Neuronal stem cell (in vitro differentiated cells): ENCODE measurements around the gene MRPL33.

ENCODE experiments used
- DNase-seq: peaks from one replicate; pipeline ENCODE4 v3.0.0-alpha.2; 2013; ENCODE audit warnings: low spot score
- H2AFZ ChIP-seq: one replicate; pipeline ENCODE4 v1.6.1; 2013; ENCODE audit warnings: mild to moderate bottlenecking, low read length, inconsistent platforms
- H2AK5ac ChIP-seq: 2 replicates; pipeline ENCODE4 v1.6.1; 2013; ENCODE audit warnings: low read depth, mild to moderate bottlenecking, inconsistent platforms, low read length, moderate library complexity, mixed read lengths
- H2BK120ac ChIP-seq: 2 replicates; pipeline ENCODE4 v1.6.1; 2013; ENCODE audit warnings: low read depth, mild to moderate bottlenecking, inconsistent platforms, low read length, moderate library complexity, mixed read lengths
- H2BK12ac ChIP-seq: one replicate; pipeline ENCODE4 v1.6.1; 2013; ENCODE audit warnings: low read length, inconsistent platforms
- H2BK15ac ChIP-seq: 2 replicates; pipeline ENCODE4 v1.6.1; 2013; ENCODE audit warnings: mild to moderate bottlenecking, low read length, inconsistent platforms, mixed read lengths
- H2BK5ac ChIP-seq: one replicate; pipeline ENCODE4 v1.6.1; 2013; ENCODE audit warnings: inconsistent platforms, mild to moderate bottlenecking, low read length, moderate library complexity
- H3K14ac ChIP-seq: one replicate; pipeline ENCODE4 v1.6.1; 2013; ENCODE audit warnings: low read length, inconsistent platforms
- H3K18ac ChIP-seq: 2 replicates; pipeline ENCODE4 v1.6.1; 2013; ENCODE audit warnings: low read length, inconsistent platforms
- H3K23ac ChIP-seq: 2 replicates; pipeline ENCODE4 v1.6.1; 2013; ENCODE audit warnings: low read depth, mild to moderate bottlenecking, mixed read lengths, low read length, inconsistent platforms; ENCODE audit not compliant: poor library complexity
- H3K27ac ChIP-seq: replicated peaks from 3 replicates; pipeline ENCODE4 v1.5.1; 2013; ENCODE audit warnings: low read length, inconsistent platforms
- H3K27me3 ChIP-seq, 3 experiments: 2 replicates each; pipeline ENCODE4 v1.6.1; 2013; ENCODE audit warnings: low read length in 3 of 3, mild to moderate bottlenecking in 2 of 3, inconsistent platforms in 1 of 3, low read depth in 1 of 3, mixed read lengths in 1 of 3, moderate library complexity in 1 of 3; ENCODE audit not compliant: control insufficient read depth in 3 of 3, insufficient read depth in 3 of 3
- H3K36me3 ChIP-seq, 2 donors: replicated peaks in 1 of 2; 2 replicates each; pipeline ENCODE4 v1.6.1; 2013; ENCODE audit warnings: low read length in 2 of 2; ENCODE audit not compliant: control insufficient read depth in 2 of 2, insufficient read depth in 2 of 2
- H3K4ac ChIP-seq: 2 replicates; pipeline ENCODE4 v1.6.1; 2013; ENCODE audit warnings: inconsistent platforms, mild to moderate bottlenecking, low read length, moderate library complexity
- H3K4me1 ChIP-seq, 2 donors: 1 replicate in 1 of 2; 2 replicates in 1 of 2; pipeline ENCODE4 v1.6.1; 2013; ENCODE audit warnings: low read length in 2 of 2, low read depth in 1 of 2; ENCODE audit not compliant: control insufficient read depth in 2 of 2, insufficient read depth in 1 of 2
- H3K4me2 ChIP-seq: one replicate; pipeline ENCODE4 v1.6.1; 2013; ENCODE audit warnings: mild to moderate bottlenecking, low read length, inconsistent platforms; ENCODE audit not compliant: insufficient read depth, poor library complexity, severe bottlenecking
- H3K4me3 ChIP-seq, 2 donors: 2 replicates each; pipeline ENCODE4 v1.5.1; 2013; ENCODE audit warnings: low read length in 2 of 2, mild to moderate bottlenecking in 2 of 2, inconsistent platforms in 1 of 2, moderate library complexity in 1 of 2
- H3K79me1 ChIP-seq: one replicate; pipeline ENCODE4 v1.6.1; 2013; ENCODE audit warnings: low read depth, mild to moderate bottlenecking, inconsistent platforms, low read length, moderate library complexity
- H3K9ac ChIP-seq: one replicate; pipeline ENCODE4 v1.6.1; 2013; ENCODE audit warnings: mild to moderate bottlenecking, low read depth, low read length, inconsistent platforms; ENCODE audit not compliant: poor library complexity
- H3K9me3 ChIP-seq, 2 donors: replicated peaks in 1 of 2; 2 replicates each; pipeline versions ENCODE3 to v1.6.1; 2013; ENCODE audit warnings: low read length in 2 of 2, mild to moderate bottlenecking in 2 of 2, inconsistent platforms in 1 of 2, low read depth in 1 of 2, mixed read lengths in 1 of 2, moderate library complexity in 1 of 2; ENCODE audit not compliant: control insufficient read depth in 2 of 2, insufficient read depth in 1 of 2
- H4K8ac ChIP-seq: one replicate; pipeline ENCODE4 v1.6.1; 2013; ENCODE audit warnings: low read depth, mild to moderate bottlenecking, inconsistent platforms, low read length, moderate library complexity
- H4K91ac ChIP-seq: one replicate; pipeline ENCODE4 v1.6.1; 2013; ENCODE audit warnings: low read length, low read depth, mild to moderate bottlenecking, inconsistent platforms; ENCODE audit not compliant: poor library complexity
- WGBS, 2 donors: extraction: QIAGEN DNeasy Blood & Tissue Kit; methylation state at CpG; one replicate each; pipeline ENCODE4 v1.1.7; 2013; ENCODE audit warnings: missing lambda C conversion rate in 2 of 2, mixed read lengths in 1 of 2; ENCODE audit not compliant: insufficient read length in 2 of 2, insufficient replicate concordance in 1 of 2; ENCODE audit errors: extremely low coverage in 2 of 2; 5-methylcytosine and 5-hydroxymethylcytosine counted together

Gene MRPL33

DNA sequence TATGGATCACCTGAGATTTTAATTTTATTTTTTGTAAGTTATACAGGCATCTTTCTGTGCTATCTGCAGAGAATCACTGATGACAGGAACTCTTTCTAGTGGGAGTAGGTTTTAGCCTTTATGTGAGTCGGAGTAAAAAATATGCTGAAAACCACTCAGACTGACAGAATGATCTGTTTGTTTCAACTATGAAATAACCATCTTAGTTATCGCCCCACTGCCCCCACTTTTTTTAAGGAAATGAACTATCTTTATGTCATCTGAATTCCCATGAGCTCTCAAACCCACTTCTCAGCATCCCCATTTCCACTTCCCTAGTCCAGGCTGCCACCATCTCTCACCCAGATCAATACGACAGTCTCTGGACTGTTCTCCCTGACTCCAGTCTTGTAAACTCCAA, 38.9 kb downstream of the MRPL33 start:
- Histone ChIP-seq H2BK15ac (no peak overlapping the region), H2BK5ac (no peak overlapping the region), H3K4me1 (no peaks in the 10 kb centered on the region), H2AFZ (no peak overlapping the region), H3K9ac (no peak overlapping the region), H3K79me1 (no peaks in the 10 kb centered on the region), H2BK120ac (no peak overlapping the region), H2BK12ac (no peak overlapping the region), H3K27ac (no peak overlapping the region), H3K23ac (no peak overlapping the region), H3K18ac (no peak overlapping the region), H2AK5ac (no peak overlapping the region), H3K14ac (no peak overlapping the region), H3K4me3 (no peak overlapping the region), H3K36me3 (no peaks in the 10 kb centered on the region), H3K27me3 (no peaks in the 10 kb centered on the region), H3K4me2 (no peak overlapping the region), H3K9me3 (no peaks in the 10 kb centered on the region), H4K91ac (no peak overlapping the region), H3K4ac (no peak overlapping the region), H4K8ac (no peak overlapping the region)
- no CpG with 5 or more reads among the region's 3 CpGs for WGBS, 2 donors
- no peak for DNase-seq

DNA sequence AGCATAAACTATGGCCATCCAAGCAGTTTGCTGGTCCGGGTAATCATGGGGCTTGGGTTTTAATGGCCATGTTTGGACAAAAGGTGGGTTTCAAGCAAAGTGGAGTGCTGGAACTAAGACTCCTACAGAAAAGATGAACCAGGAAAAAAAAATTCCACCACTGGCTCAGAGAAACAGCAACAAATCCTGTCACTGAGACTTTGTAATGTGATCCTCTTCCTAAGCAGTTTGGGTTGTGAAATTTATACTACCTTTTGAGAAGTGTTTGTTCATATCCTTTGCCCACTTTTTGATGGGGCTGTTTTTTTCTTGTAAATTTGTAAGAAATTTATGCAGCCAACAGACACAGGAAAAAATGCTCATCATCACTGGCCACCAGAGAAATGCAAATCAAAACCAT, 40.2 kb downstream of the MRPL33 start:
- H3K27me3 ChIP-seq = no peaks in the 10 kb centered on the region
- no peak overlapping the region for H4K8ac ChIP-seq
- H3K4me2 ChIP-seq = no peak overlapping the region
- no peak overlapping the region for H2BK15ac ChIP-seq
- DNase-seq = no peak
- H2BK12ac ChIP-seq = no peak overlapping the region
- no peak overlapping the region for H2BK5ac ChIP-seq
- no peak overlapping the region for H3K4ac ChIP-seq
- no peaks in the 10 kb centered on the region for H3K9me3 ChIP-seq
- no CpG with 5 or more reads among the region's 1 CpG for WGBS, 2 donors
- no peaks in the 10 kb centered on the region for H3K36me3 ChIP-seq
- no peak overlapping the region for H4K91ac ChIP-seq
- H3K27ac ChIP-seq = no peak overlapping the region
- H3K18ac ChIP-seq = no peak overlapping the region
- H3K14ac ChIP-seq = no peak overlapping the region
- H3K4me3 ChIP-seq = no peak overlapping the region
- no peak overlapping the region for H3K23ac ChIP-seq
- H2AFZ ChIP-seq = no peak overlapping the region
- no peak overlapping the region for H3K9ac ChIP-seq
- no peak overlapping the region for H2BK120ac ChIP-seq
- no peak overlapping the region for H2AK5ac ChIP-seq
- no peaks in the 10 kb centered on the region for H3K4me1 ChIP-seq
- no peaks in the 10 kb centered on the region for H3K79me1 ChIP-seq

DNA sequence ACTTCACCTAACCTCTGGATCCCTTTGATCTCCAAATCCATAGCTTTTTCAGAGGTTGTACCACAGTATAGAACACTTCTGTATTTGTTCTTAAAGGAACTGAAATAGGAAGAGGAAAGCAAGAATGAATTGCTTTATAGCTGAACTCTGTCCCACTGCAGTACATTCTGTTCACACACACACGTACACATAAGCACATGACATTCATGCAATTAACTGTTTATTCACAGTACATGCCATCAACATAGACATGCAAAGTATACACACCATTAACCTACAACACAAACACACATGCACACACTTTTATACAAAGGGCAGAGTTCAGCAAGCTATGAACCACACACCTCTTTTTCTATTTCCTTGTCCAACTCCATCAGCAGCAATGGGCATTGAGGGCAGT, 43.2 kb downstream of the MRPL33 start:
- H3K4me3 ChIP-seq = no peak overlapping the region
- no peak overlapping the region for H2BK15ac ChIP-seq
- no peak overlapping the region for H3K27ac ChIP-seq
- no CpG with 5 or more reads among the region's 1 CpG for WGBS, 2 donors
- H2BK120ac ChIP-seq = no peak overlapping the region
- H3K9me3 ChIP-seq = no peaks in the 10 kb centered on the region
- no peak overlapping the region for H3K9ac ChIP-seq
- no peaks in the 10 kb centered on the region for H3K4me1 ChIP-seq
- H3K36me3 ChIP-seq = no peaks in the 10 kb centered on the region
- H2BK12ac ChIP-seq = no peak overlapping the region
- no peak overlapping the region for H3K4me2 ChIP-seq
- H3K14ac ChIP-seq = no peak overlapping the region
- no peak overlapping the region for H2AFZ ChIP-seq
- H3K18ac ChIP-seq = no peak overlapping the region
- H3K27me3 ChIP-seq = no peaks in the 10 kb centered on the region
- no peak overlapping the region for H4K91ac ChIP-seq
- DNase-seq = no peak
- H3K79me1 ChIP-seq = no peaks in the 10 kb centered on the region
- H3K23ac ChIP-seq = no peak overlapping the region
- H2BK5ac ChIP-seq = no peak overlapping the region
- H3K4ac ChIP-seq = no peak overlapping the region
- no peak overlapping the region for H2AK5ac ChIP-seq
- no peak overlapping the region for H4K8ac ChIP-seq

DNA sequence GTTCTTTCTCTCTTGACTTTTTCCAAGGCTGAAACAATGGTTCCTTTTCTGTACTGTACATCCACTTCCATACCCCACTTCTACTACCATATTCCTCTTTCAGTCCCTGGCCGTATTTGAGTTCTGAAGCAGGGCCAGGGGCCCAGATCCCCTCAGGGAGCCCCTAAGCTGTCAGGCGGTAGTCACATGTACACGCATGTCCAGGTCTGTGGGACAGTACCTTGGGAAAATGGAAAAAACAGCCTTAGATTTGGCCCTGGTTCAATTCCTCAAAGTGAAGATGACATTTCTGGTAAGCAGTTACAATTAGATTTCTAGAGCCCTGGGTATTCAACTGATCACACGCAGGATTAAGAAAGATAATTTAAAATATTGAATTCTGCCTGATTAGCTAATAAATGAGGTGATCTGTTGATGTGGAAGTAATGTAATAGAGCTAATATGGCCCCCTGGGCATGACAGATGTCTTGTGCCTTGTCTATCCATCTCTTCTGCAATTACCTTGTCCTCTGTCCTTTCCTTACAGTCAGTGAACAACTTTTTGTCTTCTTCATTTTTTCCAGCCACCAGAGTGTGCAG, 44.4 kb downstream of the MRPL33 start:
- no peak for DNase-seq
- H2BK120ac ChIP-seq = no peak overlapping the region
- no peak overlapping the region for H2AK5ac ChIP-seq
- no peak overlapping the region for H3K4ac ChIP-seq
- no peak overlapping the region for H3K27ac ChIP-seq
- no peaks in the 10 kb centered on the region for H3K4me1 ChIP-seq
- H2BK12ac ChIP-seq = no peak overlapping the region
- H3K18ac ChIP-seq = no peak overlapping the region
- no peak overlapping the region for H2BK15ac ChIP-seq
- no peaks in the 10 kb centered on the region for H3K36me3 ChIP-seq
- no peaks in the 10 kb centered on the region for H3K9me3 ChIP-seq
- H3K27me3 ChIP-seq = no peaks in the 10 kb centered on the region
- no peak overlapping the region for H3K4me3 ChIP-seq
- no peak overlapping the region for H3K23ac ChIP-seq
- H3K14ac ChIP-seq = no peak overlapping the region
- no peak overlapping the region for H2AFZ ChIP-seq
- WGBS, 2 donors = no CpG with 5 or more reads among the region's 4 CpGs
- H3K9ac ChIP-seq = no peak overlapping the region
- H3K79me1 ChIP-seq = no peaks in the 10 kb centered on the region
- no peak overlapping the region for H2BK5ac ChIP-seq
- H4K91ac ChIP-seq = no peak overlapping the region
- no peak overlapping the region for H4K8ac ChIP-seq
- no peak overlapping the region for H3K4me2 ChIP-seq
